Duodenal mucosa (tissue), 2 donors: ENCODE results near the gene LARP4.

Source experiments
- H3K27ac ChIP-seq: one replicate; pipeline ENCODE4 v1.7.0; 2013; ENCODE audit warnings: low read depth, low read length
- H3K27me3 ChIP-seq, 2 donors: one replicate each; pipeline ENCODE4 v1.7.0; 2013; ENCODE audit warnings: low read length in 2 of 2, control low read depth in 1 of 2; ENCODE audit not compliant: insufficient read depth in 2 of 2, control insufficient read depth in 1 of 2
- H3K36me3 ChIP-seq, 2 donors: one replicate each; pipeline ENCODE4 v1.7.0; 2013; ENCODE audit warnings: low read length in 2 of 2, control low read depth in 1 of 2; ENCODE audit not compliant: insufficient read depth in 2 of 2, control insufficient read depth in 1 of 2
- H3K4me1 ChIP-seq, 2 donors: one replicate each; pipeline ENCODE4 v1.7.0; 2013; ENCODE audit warnings: low read length in 2 of 2, control low read depth in 1 of 2; ENCODE audit not compliant: insufficient read depth in 2 of 2, control insufficient read depth in 1 of 2
- H3K4me3 ChIP-seq, 2 donors: one replicate each; pipeline ENCODE4 v1.7.0; 2013; ENCODE audit warnings: low read length in 2 of 2, low read depth in 1 of 2
- H3K9ac ChIP-seq, 2 donors: one replicate each; pipeline ENCODE4 v1.7.0; 2013; ENCODE audit warnings: low read length in 2 of 2, low read depth in 1 of 2
- H3K9me3 ChIP-seq, 2 donors: one replicate each; pipeline ENCODE4 v1.7.0; 2013; ENCODE audit warnings: low read length in 2 of 2, control low read depth in 1 of 2; ENCODE audit not compliant: control insufficient read depth in 1 of 2

The LARP4 gene

DNA sequence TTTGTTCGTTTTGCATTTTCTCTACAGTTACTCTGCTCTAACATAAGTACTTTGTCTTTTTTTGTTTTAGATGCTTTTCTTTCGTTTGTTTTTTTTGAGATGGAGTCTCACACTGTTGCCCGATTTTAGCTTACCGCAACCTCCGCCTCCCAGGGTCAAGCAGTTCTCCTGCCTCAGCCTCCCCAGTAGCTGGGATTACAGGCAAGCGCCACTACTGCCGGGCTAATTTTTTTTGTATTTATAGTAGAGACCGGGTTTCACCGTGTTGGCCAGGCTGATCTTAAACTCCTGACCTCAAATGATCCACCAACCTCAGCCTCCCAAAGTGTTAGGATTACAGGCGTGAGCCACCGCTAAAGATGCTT, 106.8 kb downstream of the LARP4 start:
- no peaks in the 10 kb centered on the region for H3K36me3 ChIP-seq
- no peak overlapping the region for H3K9ac ChIP-seq
- no peaks in the 10 kb centered on the region for H3K9me3 ChIP-seq
- no peak overlapping the region for H3K4me3 ChIP-seq
- no peaks in the 10 kb centered on the region for H3K27me3 ChIP-seq
- H3K27ac ChIP-seq: no peak overlapping the region
- peaks cover 35 to 38% of the 10 kb centered on the region in 2 donors for H3K4me1 ChIP-seq

DNA sequence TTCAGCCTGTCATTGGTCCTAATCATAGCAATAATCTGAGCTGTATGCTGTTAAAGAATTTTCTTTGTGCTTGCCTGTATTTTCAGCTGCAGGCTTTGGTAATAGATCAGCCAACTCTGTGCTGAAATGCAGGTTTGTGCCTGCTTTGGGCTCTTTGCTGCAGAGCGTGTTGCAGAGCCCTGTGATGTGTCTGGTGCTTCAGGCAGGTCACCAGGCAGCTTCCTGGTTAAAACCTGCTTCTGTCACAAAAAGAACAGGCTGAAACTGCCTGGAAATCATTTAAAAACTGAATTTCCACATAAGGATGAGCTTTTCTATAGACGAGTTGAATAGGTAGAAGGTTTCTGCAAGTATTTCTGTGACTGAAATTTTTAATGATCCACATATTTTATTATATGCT, 107.2 kb downstream of the LARP4 start:
- no peaks in the 10 kb centered on the region for H3K9me3 ChIP-seq
- H3K4me3 ChIP-seq: no peak overlapping the region
- H3K27ac ChIP-seq: no peak overlapping the region
- no peak overlapping the region for H3K9ac ChIP-seq
- H3K36me3 ChIP-seq: no peaks in the 10 kb centered on the region
- H3K27me3 ChIP-seq: no peaks in the 10 kb centered on the region
- peaks cover 35 to 38% of the 10 kb centered on the region in 2 donors for H3K4me1 ChIP-seq

DNA sequence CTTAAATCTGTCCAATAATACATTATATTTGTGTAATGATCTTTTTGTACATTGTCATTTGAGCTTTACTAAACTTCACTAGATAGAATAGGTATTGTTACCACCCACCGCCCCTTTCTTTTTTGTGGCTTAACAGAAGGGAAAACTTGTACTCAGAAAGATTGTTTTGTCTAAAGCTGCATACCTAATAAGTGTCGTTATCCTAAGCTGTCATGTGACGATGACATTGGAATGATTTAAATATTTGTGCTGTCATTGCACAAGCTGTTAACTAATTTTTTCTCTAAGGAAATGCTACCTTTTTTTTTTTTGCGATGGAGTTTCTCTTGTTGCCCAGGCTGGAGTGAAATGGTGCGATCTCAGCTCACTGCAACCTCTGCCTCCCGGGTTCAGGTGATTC, 107.7 kb downstream of the LARP4 start:
- Histone ChIP-seq H3K36me3 (no peaks in the 10 kb centered on the region), H3K4me1 (peaks cover 35 to 38% of the 10 kb centered on the region in 2 donors), H3K4me3 (no peak overlapping the region), H3K9ac (no peak overlapping the region), H3K27ac (no peak overlapping the region), H3K27me3 (no peaks in the 10 kb centered on the region), H3K9me3 (no peaks in the 10 kb centered on the region)

DNA sequence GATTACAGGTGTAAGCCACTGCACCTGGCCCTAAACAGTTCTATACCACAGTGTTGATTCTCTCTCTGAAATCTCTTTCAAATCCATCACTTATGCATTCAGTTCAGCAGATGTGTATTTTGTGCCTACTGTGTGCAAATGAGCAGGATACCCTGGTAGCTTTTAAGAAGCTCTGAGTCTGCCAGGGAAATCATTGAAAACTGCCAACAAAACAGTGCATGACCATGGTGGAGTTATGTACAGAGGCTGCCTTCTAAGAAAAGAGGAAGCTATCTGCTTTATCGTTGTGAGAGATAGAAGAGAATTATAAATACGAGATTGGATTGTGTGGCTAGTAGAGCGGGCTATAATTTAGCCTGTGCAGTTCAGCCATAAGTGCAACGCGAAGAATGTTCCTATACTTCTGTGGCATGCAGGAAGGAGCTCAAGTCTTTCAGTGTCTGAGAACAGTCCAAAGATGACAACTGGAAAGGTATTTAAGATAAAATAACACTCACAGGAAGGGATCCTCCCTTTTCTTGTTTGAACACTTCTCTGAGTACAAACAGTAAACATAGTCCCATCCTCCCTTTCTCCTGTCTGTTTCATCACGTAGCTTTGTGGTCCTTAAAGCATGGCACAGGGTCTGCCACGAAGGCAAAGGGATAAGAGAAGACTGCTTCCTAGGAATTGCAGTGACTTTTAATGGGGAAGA, 108.4 kb downstream of the LARP4 start:
- Histone ChIP-seq H3K4me3 (no peak overlapping the region), H3K27ac (no peak overlapping the region), H3K9me3 (no peaks in the 10 kb centered on the region), H3K36me3 (no peaks in the 10 kb centered on the region), H3K27me3 (no peaks in the 10 kb centered on the region), H3K4me1 (peaks cover 35 to 39% of the 10 kb centered on the region in 2 donors), H3K9ac (no peak overlapping the region)

DNA sequence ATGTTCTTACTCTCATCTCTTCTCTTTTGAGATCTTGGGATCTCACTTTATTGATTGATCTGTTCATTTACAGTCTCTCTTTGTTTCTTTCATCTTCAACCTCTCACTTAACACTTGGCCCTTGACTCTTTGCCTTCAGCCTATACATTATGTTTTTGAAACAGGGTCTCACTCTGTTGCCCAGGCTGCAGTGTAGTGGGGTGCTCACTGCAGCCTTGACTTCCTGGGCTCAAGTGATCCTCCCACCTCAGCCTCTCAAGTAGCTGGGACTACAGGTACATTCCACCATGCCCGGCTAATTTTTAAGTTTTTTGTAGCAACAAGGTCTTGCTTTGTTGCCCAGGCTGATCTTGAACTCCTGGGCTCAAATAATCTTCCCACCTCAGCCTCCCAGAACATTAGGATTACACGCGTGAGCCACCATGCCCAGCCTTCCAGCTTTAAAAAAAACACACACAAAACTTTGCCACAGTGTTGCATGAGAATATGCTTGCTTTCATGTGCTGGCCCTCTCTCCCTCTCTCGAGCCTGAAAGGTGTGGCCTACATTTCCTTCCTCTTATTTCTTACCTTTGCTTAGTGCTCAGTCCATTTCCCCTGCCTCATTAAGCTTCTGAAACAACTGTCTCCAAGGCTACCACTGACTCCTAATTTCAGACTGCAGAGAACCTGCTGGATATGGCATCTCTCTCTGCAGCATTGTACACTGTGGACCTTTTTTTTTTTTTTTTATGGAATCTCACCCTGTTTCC, 114.0 kb downstream of the LARP4 start:
- Histone ChIP-seq H3K9ac (no peak overlapping the region), H3K36me3 (no peaks in the 10 kb centered on the region), H3K27me3 (no peaks in the 10 kb centered on the region), H3K27ac (no peak overlapping the region), H3K4me1 (peaks cover 25 to 34% of the 10 kb centered on the region in 2 donors), H3K4me3 (no peak overlapping the region), H3K9me3 (no peaks in the 10 kb centered on the region)

DNA sequence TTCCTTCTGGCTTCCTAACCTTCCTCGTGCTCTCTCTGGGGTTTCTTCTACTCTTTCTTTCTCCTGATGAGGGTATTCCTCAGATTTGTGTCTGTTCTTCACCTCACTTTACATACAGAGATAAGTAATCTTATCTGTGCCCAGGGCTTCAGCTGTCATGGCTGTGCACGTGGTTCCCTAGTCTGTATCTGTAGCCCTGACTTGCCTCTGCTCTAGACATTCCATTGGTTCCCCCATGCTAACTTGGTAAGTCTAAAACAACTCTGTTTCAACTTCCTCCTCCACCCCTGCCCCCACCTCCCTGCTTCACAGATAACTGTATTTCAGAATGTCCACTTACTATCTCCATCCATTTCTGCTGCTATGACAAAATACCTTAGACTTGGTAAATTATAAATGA, 114.9 kb downstream of the LARP4 start:
- H3K4me3 ChIP-seq: no peak overlapping the region
- no peaks in the 10 kb centered on the region for H3K9me3 ChIP-seq
- H3K9ac ChIP-seq: no peak overlapping the region
- H3K36me3 ChIP-seq: no peaks in the 10 kb centered on the region
- peaks cover 17 to 27% of the 10 kb centered on the region in 2 donors for H3K4me1 ChIP-seq
- no peak overlapping the region for H3K27ac ChIP-seq
- H3K27me3 ChIP-seq: no peaks in the 10 kb centered on the region

DNA sequence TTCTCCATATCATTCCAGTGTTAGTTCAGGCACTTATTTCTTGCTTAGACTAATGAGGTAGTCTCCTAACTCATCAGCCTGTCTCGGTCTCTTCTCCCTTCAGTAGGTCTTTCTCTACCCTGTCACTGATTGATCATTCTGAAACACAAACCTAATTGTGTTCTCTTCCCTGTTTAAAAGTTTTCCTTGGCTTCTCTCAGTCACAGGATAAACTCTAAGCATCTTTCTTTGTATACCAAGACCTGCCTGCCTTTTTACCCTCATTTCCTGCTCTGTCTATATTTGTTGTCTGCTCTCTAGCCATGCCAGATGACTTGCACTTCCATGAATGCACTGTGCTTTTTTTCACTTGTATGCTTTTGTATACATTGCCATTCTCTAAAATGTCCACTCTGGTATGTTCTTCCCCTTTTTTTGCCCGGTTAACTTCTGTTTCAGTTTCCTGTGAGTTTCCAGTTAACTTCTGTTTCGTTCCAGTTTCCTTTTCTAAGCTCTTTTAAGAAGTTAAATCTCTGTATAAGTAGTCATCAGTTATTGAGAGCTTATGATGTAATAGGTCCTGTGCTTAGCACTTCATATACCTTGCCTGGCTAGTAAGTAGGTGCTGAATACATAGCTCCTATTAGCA, 116.8 kb downstream of the LARP4 start:
- H3K27me3 ChIP-seq: no peaks in the 10 kb centered on the region
- peak overlapping the region; percentile 56 for H3K27ac ChIP-seq
- H3K4me3 ChIP-seq: peak overlapping the region in 1 of 2 donors; percentile 30
- H3K9ac ChIP-seq: peak overlapping the region in 1 of 2 donors; percentile 35
- no peaks in the 10 kb centered on the region for H3K9me3 ChIP-seq
- H3K36me3 ChIP-seq: no peaks in the 10 kb centered on the region
- peaks cover 17 to 27% of the 10 kb centered on the region in 2 donors for H3K4me1 ChIP-seq

DNA sequence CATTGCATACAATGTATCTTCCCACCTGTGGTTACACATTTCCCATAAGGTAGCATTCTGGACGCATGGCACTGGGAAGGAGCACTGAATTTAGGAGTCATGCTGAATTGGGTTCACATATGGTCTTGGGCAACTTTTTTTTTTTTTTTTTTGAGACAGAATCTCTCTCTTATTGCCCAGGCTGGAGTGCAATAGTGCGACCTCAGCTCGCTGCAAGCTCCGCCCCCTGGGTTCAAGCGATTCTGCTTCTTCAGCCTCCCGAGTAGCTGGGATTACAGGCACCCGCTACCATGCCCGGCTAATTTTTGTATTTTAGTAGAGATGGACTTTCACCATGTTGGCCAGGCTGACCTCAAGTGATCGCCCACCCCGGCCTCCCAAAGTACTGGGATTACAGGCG, 117.4 kb downstream of the LARP4 start:
- Histone ChIP-seq H3K36me3 (no peaks in the 10 kb centered on the region), H3K9ac (no peak overlapping the region), H3K9me3 (no peaks in the 10 kb centered on the region), H3K4me3 (peak overlapping the region in 1 of 2 donors; percentile 30), H3K27me3 (no peaks in the 10 kb centered on the region), H3K4me1 (peaks cover 17 to 27% of the 10 kb centered on the region in 2 donors), H3K27ac (no peak overlapping the region)

DNA sequence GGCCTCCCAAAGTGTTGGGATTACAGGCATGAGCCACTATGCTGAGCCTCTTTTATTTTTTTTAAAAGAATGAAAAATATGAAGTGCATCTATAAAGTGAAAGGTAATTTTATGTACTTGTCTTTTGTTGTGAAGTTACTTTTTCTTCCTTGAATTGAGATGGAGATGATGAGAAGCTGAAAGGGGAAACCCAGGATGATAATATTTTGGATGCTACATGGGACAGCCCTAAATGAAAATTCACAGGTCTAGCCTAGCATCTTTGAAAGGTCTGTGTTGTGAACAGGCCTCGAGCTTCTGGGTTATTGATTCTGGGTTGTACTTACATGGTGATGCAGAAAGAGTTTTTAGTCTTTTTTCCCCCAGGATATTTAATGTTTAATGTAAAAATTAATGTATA, 118.7 kb downstream of the LARP4 start:
- H3K4me1 ChIP-seq: peaks cover 17 to 25% of the 10 kb centered on the region in 2 donors
- H3K36me3 ChIP-seq: no peaks in the 10 kb centered on the region
- H3K4me3 ChIP-seq: no peak overlapping the region
- no peaks in the 10 kb centered on the region for H3K27me3 ChIP-seq
- no peaks in the 10 kb centered on the region for H3K9me3 ChIP-seq
- no peak overlapping the region for H3K27ac ChIP-seq
- no peak overlapping the region for H3K9ac ChIP-seq
